ENCODE results near the gene MEOX1. TPM values are rescaled to one million over a fixed set of nuclear protein-coding genes. Genes with fewer than 3 reads are reported as not detected.

The MEOX1 gene
- total RNA-seq, 1 donor from 2014 or later: 1.7 TPM

GRCh38 chr17:43613917-43614316 lies 47.8 kb downstream of the MEOX1 start:
- Mint-ChIP-seq H3K27ac (ENCODE audit: unreplicated experiment) (no peak overlapping the region), H3K4me3 (no peak overlapping the region), H3K9me3 (peaks cover 5% of the 10 kb centered on the region), H3K27me3 (ENCODE audit: low read depth) (no peaks in the 10 kb centered on the region), H3K4me1 (peaks cover 6% of the 10 kb centered on the region), H3K36me3 (ENCODE audit: low read depth) (no peaks in the 10 kb centered on the region)
- no peak for DNase-seq (ENCODE audit: low read depth, low spot score)
- TF ChIP-seq, protein P1, sequence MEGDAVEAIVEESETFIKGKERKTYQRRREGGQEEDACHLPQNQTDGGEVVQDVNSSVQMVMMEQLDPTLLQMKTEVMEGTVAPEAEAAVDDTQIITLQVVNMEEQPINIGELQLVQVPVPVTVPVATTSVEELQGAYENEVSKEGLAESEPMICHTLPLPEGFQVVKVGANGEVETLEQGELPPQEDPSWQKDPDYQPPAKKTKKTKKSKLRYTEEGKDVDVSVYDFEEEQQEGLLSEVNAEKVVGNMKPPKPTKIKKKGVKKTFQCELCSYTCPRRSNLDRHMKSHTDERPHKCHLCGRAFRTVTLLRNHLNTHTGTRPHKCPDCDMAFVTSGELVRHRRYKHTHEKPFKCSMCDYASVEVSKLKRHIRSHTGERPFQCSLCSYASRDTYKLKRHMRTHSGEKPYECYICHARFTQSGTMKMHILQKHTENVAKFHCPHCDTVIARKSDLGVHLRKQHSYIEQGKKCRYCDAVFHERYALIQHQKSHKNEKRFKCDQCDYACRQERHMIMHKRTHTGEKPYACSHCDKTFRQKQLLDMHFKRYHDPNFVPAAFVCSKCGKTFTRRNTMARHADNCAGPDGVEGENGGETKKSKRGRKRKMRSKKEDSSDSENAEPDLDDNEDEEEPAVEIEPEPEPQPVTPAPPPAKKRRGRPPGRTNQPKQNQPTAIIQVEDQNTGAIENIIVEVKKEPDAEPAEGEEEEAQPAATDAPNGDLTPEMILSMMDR (conservative IDR thresholded peaks at IDR 0.05): no peak

- no peak for DNase-seq (ENCODE audit: low read depth, low spot score)
- H3K4me1 Mint-ChIP-seq: peaks cover 6% of the 10 kb centered on the region
- no peaks in the 10 kb centered on the region for H3K36me3 Mint-ChIP-seq (ENCODE audit: low read depth)
- no peaks in the 10 kb centered on the region for H3K27me3 Mint-ChIP-seq (ENCODE audit: low read depth)
- H3K27ac Mint-ChIP-seq (ENCODE audit: unreplicated experiment): no peak overlapping the region
- H3K4me3 Mint-ChIP-seq: no peak overlapping the region
- peaks cover 5% of the 10 kb centered on the region for H3K9me3 Mint-ChIP-seq
- TF ChIP-seq, protein P1 (conservative IDR thresholded peaks at IDR 0.05): no peak
Observed at GRCh38 chr17:43612515-43612914, 49.2 kb downstream of the MEOX1 start.

GRCh38 chr17:43611230-43611969 lies 50.3 kb downstream of the MEOX1 start:
- peaks cover 6% of the 10 kb centered on the region for H3K4me1 Mint-ChIP-seq
- H3K9me3 Mint-ChIP-seq: peaks cover 5% of the 10 kb centered on the region
- H3K27ac Mint-ChIP-seq (ENCODE audit: unreplicated experiment): no peak overlapping the region
- no peak for DNase-seq (ENCODE audit: low read depth, low spot score)
- TF ChIP-seq, protein P1 (conservative IDR thresholded peaks at IDR 0.05): no peak
- H3K36me3 Mint-ChIP-seq (ENCODE audit: low read depth): no peaks in the 10 kb centered on the region
- H3K4me3 Mint-ChIP-seq: no peak overlapping the region
- H3K27me3 Mint-ChIP-seq (ENCODE audit: low read depth): no peaks in the 10 kb centered on the region

GRCh38 chr17:43609613-43610385 lies 51.9 kb downstream of the MEOX1 start:
- no peak overlapping the region for H3K27ac Mint-ChIP-seq (ENCODE audit: unreplicated experiment)
- H3K4me3 Mint-ChIP-seq: no peak overlapping the region
- H3K27me3 Mint-ChIP-seq (ENCODE audit: low read depth): no peaks in the 10 kb centered on the region
- peaks cover 5% of the 10 kb centered on the region for H3K9me3 Mint-ChIP-seq
- H3K36me3 Mint-ChIP-seq (ENCODE audit: low read depth): no peaks in the 10 kb centered on the region
- TF ChIP-seq, protein P1 (conservative IDR thresholded peaks at IDR 0.05): no peak
- peaks cover 8% of the 10 kb centered on the region for H3K4me1 Mint-ChIP-seq
- no peak for DNase-seq (ENCODE audit: low read depth, low spot score)

- peaks cover 18% of the 10 kb centered on the region for H3K4me1 Mint-ChIP-seq
- no peaks in the 10 kb centered on the region for H3K27me3 Mint-ChIP-seq (ENCODE audit: low read depth)
- H3K9me3 Mint-ChIP-seq: peaks cover 5% of the 10 kb centered on the region
- TF ChIP-seq, protein P1 (conservative IDR thresholded peaks at IDR 0.05): no peak
- H3K36me3 Mint-ChIP-seq (ENCODE audit: low read depth): no peaks in the 10 kb centered on the region
- H3K4me3 Mint-ChIP-seq: no peak overlapping the region
- H3K27ac Mint-ChIP-seq (ENCODE audit: unreplicated experiment): no peak overlapping the region
- DNase-seq (ENCODE audit: low read depth, low spot score): no peak
Observed at GRCh38 chr17:43608313-43608712, 53.4 kb downstream of the MEOX1 start.
